SKM-1 treated with dmso at 0.1 percent for 144 hours (cell line): ENCODE measurements around the gene RPUSD1.
"Not testable (repeated sequence)": the region's sequence is repeated elsewhere in the genome, so short reads cannot be mapped to it uniquely, and the experiment has no call there.

Experiments
- DNase-seq: peaks from one replicate; lab custom pipeline; 2025; ENCODE audit not compliant: unreplicated experiment; lab: John Stamatoyannopoulos, UW

RPUSD1 gene

GRCh38 chr16:787978-788398, at the start of gene RPUSD1:
RPUSD1 (minus strand) TSS chr16:788381; CDS start chr16:787737, 644 bp downstream.
- no peak for DNase-seq

- DNase-seq = not testable (repeated sequence)
Measured at GRCh38 chr16:836822-837221, 48.6 kb upstream of the RPUSD1 start.

GRCh38 chr16:836221-836620, 48.0 kb upstream of the RPUSD1 start:
- DNase-seq = no peak

GRCh38 chr16:835373-835772, 47.2 kb upstream of the RPUSD1 start:
- DNase-seq = no peak

DNA sequence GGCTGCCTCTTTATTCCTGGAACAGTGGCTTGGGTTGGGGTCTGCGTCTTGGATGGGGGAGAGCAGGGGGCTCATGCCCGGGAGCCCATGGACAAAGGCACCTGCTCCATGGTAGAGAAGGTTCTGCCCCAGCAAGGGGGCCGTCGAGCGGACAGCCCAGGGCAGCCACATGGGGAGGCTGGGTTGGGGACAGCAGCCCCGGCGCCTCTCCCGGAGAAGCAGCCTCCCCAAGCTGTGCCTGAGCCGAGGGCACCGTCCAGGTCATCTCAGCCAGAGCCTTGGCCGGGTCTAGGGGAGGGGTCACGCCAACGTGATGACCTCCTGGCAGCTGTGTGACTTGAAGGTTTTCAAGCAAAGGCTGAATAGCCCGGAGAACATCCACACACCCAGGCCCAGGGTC, 45.2 kb upstream of the RPUSD1 start:
- no peak for DNase-seq

GRCh38 chr16:832652-833336, 44.6 kb upstream of the RPUSD1 start:
- DNase-seq = no peak

DNA sequence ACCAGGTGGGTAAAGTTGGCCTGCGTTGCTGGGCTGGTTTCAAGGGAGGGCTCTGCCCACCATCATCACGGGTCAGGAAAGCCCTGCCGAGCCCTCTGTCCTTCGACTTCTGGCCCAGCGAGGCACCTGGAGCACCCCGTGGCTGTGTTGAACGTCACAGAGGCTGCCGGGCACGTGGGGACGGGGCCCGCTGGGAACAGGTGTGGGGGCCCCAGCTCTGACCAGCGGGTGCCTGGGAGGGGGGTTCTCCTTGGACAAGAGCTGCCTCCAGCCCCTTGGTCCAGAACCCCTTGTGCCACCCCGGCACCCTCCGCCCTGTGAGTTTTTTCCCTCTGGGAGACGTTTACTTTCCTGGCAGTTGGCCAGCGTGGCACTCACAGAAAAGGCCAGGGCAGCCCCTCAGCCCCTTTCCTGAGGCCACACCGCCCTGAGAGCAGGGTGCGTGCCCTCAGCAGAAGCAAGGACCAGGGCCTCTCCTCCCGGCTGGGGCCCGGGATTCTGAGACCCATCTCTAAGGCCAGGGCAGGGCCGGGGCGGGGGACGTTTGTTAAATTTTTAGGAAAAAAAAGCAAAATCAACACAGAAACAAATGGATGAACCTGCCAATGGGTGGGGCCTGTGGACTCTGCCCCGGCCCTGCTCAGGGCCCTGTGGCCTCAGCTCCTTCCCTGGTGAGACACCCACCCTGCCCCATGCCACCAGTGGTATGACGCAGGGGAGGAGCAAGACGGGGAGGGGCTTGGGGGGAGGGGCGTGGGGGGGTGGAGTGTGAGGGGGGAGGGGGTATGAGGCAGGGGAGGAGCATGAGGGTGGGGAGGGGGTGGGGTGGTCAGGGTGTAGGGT, 43.6 kb upstream of the RPUSD1 start:
- DNase-seq = no peak

DNA sequence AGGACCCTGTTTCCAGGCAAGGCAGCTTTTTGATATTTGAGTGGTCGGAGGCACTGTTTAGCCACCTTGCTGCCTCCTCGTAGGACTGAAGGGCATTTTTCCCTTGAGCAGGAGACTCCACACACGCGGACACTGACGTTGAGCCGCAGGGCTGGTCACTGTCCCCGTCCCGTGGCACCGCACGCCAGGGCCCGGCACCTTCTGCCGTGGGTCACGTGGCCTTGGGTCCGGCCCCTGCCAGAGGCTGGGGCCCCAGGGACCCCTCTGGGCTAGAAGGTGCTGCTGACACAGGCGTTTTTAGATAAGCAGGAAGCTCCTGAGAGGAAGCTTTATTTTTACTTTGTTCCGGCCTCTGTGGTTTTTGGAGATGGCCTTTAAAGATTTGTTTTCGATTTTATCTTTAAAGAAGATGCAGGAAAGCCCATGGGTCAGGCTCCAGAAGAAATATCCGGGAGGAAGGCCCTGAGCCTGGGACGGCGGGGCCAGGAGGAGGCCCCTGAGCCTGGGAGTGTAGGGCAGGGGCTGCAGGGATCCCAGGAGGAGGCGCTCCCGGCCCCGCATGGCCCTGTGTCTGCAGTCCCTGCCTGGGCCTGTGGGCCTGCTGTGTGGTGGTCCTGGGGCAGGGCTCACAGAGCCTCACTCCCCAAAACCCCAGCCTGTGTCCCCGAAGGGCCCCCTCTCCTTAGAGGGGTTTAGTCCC, 42.8 kb upstream of the RPUSD1 start:
- no peak for DNase-seq

DNA sequence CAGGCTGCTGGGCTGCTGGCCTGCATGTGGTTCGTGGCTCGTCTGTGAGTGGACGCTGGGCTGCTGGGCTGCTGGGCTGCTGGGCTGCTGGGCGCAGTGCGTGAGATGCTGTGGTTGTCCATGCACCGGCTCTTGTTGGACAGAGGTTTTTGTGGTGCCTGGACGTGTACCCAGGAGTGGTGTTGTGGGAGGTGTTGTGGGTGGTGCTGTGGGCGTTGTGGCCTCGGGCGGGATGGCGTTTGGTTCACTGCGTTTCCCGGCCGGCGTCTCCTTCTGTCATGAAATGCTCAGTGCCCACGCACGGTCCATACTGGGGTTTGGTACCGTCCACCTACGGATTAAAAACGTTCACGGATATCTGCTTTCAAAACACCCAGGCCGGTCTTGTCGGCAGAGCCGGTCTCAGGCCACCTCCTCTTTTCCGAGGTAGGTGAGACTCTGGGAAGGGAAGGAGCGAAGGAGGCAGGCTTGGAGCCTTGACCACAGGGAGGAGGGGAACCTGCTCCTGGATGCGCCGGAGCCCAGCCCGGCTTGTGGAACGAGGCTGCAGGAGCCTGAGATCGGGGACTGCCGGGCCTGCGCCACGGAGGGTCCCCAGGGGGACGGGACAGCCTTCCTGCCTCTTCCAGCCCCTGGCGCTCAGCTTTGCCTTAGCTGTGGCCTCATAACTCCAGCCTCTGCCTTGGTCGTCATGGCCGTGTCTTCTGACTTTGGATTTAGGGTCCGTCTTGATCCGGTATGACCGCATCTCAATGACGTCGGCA, 42.1 kb upstream of the RPUSD1 start:
- no peak for DNase-seq

GRCh38 chr16:828891-829290, 40.7 kb upstream of the RPUSD1 start:
- DNase-seq = no peak

DNA sequence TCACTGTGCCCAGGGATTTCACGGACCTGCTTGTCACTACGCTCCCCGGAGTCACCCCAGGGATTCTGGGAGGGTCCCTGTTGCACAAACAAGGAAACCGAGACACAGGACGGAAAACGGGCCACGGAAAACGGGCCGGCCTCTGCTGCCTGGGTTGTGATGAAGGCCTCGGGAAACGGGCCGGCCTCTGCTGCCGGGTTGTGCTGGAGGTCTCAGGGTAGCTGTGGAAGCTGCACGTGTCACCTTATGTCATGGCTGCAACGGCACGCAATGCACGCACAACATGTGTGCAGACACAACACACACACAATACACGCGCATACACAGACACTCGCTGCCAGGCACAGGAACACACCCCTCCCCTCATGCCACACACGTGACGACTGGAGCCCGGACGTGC, 39.3 kb upstream of the RPUSD1 start:
- DNase-seq = no peak

DNA sequence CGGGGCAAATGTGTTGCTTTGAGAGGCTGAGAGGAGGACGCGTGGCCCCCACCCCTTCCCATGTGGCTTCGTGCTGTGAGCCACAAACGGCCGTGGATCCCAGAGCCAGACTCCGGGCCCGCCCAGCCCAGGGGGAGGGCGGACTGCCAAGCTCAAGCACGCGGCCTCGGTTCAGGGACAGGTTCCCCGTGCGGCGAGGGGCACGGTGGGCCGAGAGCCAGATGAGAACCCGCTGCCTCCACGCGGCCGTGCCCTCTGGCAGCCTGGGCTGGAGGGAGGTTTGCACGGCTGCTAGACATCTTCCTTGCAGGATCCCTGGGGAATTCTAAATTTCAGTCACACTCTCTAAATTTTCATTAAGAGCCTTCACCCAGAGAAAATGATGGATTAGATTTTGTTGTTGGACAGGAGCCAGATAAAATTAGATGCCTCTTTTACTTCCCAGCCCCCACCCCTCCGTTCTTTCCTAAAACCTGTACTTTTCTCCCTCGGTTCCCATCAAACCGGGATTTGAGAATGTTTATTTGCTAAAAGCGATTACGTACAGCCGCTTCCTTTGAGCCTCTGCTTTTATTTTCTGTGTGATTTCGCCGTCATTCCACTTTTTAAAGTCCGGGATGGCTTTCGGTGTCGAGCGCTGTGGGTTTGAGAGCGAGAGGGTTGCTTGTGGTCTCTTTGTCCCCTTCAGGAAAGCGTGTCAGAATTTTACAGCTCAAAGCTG, 37.3 kb upstream of the RPUSD1 start:
- no peak for DNase-seq

- DNase-seq = no peak
Measured at GRCh38 chr16:824601-825000, 36.4 kb upstream of the RPUSD1 start.

- DNase-seq = no peak
Measured at GRCh38 chr16:824194-824593, 36.0 kb upstream of the RPUSD1 start.

- DNase-seq = no peak
Measured at GRCh38 chr16:822909-823297, 34.7 kb upstream of the RPUSD1 start.

- DNase-seq = no peak
Measured at GRCh38 chr16:822174-822908, 34.2 kb upstream of the RPUSD1 start.

DNA sequence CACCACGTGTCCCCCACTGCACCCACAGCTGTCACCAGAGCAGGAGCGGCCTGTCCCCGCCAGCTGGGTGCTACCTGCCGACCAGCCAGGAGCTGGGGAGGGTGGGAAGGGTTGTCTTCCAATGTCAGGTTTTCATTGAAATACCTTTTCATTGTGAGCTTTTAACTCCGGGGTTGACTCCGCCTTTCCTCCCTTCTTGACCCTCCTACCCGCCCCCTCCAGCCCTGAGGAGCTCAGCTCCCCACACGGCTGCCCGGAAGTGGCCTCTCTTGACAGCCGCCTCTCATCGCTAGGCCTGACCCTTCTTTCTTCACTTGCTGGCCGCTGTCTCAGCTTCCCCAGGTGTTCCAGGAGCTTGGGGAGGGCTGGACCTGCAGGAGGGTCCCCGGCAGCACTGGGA, 33.6 kb upstream of the RPUSD1 start:
- DNase-seq = no peak

DNA sequence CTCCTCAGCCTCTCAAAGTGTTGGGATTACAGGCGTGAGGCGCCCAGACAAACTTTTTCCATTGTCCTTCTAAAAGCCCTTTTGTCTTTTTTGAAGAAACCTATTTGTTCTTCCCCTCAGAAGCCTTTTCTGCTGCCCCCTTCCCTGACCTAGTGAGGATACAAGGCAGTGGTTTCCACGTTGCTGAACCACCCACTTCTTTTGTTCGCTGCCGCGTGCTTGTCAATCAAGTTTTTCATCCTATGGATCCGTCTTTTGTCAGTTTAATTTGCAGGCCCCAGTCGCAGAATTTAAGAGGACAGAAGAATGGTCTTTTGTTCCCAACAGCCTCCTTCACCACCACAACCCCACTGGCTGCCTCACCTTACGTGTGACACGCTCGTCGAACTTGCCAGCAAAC, 32.6 kb upstream of the RPUSD1 start:
- no peak for DNase-seq

DNA sequence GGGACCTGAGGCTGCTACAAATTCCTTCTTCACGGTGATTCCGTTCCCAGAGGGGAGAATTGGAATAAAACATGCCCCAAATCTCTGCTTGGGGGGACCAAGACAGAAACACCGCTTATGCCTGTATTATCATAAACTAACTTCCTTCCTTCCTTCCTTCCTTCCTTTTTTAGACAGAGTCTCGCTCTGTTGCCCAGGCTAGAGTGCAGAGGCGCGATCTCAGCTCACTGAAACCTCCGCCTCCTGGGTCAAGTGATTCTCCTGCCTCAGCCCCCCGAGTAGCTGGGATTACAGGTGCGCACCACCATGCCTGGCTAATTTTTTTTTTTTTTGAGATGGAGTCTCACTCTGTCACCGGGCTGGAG, 31.8 kb upstream of the RPUSD1 start:
- DNase-seq = not testable (repeated sequence)
